ENCODE results near the gene EPOP. TPM values are rescaled to one million over a fixed set of nuclear protein-coding genes. Genes with fewer than 3 reads are reported as not detected.
A peak's percentile ranks its signal among the peaks of the same experiment; 100 is the strongest.

The EPOP gene
- total RNA-seq, 1 donor from 2014 or later, result 2.0 TPM

DNA sequence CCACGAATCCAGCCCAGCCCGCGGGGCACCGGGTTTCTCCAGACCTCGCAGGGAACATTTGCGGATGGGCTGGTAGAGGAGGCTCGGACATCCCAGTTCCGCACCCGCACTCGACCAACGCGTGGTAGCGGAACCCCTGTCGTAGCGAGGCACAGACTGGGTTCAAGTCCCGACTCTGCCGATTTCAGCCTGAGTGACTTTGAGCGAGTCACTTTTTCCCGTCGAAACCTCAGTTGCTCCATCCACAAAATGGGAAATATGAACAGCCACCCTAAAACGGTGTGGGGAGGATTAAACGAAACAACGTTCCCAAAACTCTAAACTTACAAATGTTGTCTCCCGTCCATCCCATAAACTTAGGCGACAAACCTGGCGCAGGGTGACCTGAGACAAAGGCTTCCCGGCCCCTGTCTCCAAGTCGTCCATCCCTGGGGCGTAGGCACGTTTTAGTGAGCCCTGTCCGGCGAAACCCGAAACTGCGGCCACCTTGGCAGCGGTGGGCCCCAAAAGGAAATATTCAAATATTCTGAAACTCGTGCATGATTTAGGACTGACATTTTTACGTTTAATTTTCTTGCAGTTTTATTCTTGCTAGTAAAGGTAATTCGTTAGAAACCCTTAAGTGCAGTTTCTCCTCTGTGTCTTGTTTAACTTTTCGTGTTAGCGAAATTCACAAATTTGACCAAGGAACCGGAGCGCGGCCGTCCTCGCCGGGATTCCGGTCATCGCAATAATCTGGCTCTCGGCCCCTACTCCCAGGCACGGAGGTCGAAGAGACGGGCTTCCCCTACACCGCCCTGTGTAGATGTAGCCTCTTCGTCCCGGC is 28.4 kb upstream of the EPOP start:
- Mint-ChIP-seq H3K36me3 (ENCODE audit: unreplicated experiment) (no peaks in the 10 kb centered on the region), H3K27me3 (ENCODE audit: unreplicated experiment) (peaks cover 33% of the 10 kb centered on the region), H3K4me3 (ENCODE audit: unreplicated experiment) (peak overlapping the region; percentile 82), H3K4me1 (ENCODE audit: low read depth, unreplicated experiment) (peaks cover 11% of the 10 kb centered on the region), H3K27ac (ENCODE audit: unreplicated experiment) (no peak overlapping the region), H3K9me3 (ENCODE audit: unreplicated experiment) (peaks cover 16% of the 10 kb centered on the region)
- DNase-seq, result no peak
- TF ChIP-seq, protein P1, sequence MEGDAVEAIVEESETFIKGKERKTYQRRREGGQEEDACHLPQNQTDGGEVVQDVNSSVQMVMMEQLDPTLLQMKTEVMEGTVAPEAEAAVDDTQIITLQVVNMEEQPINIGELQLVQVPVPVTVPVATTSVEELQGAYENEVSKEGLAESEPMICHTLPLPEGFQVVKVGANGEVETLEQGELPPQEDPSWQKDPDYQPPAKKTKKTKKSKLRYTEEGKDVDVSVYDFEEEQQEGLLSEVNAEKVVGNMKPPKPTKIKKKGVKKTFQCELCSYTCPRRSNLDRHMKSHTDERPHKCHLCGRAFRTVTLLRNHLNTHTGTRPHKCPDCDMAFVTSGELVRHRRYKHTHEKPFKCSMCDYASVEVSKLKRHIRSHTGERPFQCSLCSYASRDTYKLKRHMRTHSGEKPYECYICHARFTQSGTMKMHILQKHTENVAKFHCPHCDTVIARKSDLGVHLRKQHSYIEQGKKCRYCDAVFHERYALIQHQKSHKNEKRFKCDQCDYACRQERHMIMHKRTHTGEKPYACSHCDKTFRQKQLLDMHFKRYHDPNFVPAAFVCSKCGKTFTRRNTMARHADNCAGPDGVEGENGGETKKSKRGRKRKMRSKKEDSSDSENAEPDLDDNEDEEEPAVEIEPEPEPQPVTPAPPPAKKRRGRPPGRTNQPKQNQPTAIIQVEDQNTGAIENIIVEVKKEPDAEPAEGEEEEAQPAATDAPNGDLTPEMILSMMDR (IDR thresholded peaks at IDR 0.05; ENCODE audit: partially characterized antibody, unreplicated experiment), result no peak

DNA sequence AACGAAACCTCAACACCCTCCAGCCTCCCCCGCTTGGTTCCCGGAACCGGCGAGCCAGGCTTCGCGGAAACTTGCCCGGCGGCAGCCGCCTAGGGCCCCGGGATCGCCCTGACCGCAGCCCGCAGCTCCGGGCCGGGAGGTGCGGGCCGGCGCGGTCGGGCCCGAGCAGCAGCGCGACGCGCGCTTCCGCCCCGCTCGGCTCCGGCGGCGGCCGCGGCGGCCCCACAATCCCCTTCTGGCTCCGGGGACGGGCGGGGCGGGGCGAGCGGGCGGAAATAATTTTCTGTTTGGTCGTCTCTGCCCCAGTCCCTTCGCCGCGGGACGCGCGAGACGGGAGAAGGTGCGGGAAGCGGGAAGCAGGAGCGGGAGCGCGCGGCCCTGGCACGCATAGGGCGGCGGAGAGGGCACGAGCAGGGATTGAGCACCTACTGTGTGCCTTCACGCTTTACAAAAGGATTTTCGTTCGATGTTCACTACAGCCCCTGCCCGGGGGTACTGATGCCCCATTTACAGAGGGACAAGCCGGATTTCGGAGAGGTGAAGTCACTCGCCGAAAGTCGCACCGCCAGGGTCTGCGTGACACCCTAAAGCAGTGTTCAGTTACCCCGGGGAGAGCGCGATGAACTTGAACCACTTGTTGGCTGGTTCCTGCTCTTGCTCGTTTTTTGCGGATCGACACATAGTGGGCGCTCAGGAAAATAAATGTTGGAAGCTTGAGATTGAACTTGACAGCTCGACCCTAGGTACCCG is 27.6 kb upstream of the EPOP start:
- peak overlapping the region; percentile 82 for H3K4me3 Mint-ChIP-seq (ENCODE audit: unreplicated experiment)
- no peak overlapping the region for H3K27ac Mint-ChIP-seq (ENCODE audit: unreplicated experiment)
- DNase-seq, result peak; percentile 82
- no peaks in the 10 kb centered on the region for H3K36me3 Mint-ChIP-seq (ENCODE audit: unreplicated experiment)
- H3K27me3 Mint-ChIP-seq (ENCODE audit: unreplicated experiment), result peaks cover 33% of the 10 kb centered on the region
- TF ChIP-seq, protein P1 (IDR thresholded peaks at IDR 0.05; ENCODE audit: partially characterized antibody, unreplicated experiment), result no peak
- peaks cover 11% of the 10 kb centered on the region for H3K4me1 Mint-ChIP-seq (ENCODE audit: low read depth, unreplicated experiment)
- H3K9me3 Mint-ChIP-seq (ENCODE audit: unreplicated experiment), result peaks cover 14% of the 10 kb centered on the region

DNA sequence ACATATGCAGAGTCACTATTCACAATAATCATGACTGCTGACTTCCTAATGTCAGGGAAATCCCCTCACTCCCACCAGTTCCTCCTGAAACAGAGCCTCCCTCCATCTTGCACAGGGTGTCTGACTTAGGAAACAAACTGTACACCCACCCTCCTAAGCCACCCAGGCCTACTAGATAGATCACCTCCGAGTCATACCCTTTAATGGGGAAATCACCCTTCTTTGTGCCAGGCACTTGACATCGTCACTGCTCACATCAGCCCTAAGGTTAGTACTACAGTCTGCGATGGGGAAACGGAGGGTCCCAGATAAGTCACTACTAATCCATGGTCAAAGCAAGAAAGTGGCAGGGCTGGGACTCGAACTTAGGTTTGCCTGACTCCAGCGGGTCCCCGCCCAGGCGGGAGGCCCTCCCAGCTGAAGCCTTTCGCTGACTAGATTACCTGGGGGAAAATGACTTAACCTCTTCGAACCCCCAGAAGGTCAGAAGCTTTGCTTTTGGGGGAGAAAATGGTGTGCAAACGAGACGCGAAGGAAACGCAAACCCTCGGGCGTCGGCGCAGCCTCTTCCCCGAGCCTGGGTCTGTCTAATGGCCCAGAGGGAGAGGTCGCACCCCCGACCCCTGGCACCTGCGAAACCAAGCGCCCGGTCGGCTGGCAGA is 26.9 kb upstream of the EPOP start:
- H3K4me1 Mint-ChIP-seq (ENCODE audit: low read depth, unreplicated experiment), result peaks cover 10% of the 10 kb centered on the region
- H3K36me3 Mint-ChIP-seq (ENCODE audit: unreplicated experiment), result no peaks in the 10 kb centered on the region
- no peak for DNase-seq
- no peak overlapping the region for H3K27ac Mint-ChIP-seq (ENCODE audit: unreplicated experiment)
- H3K27me3 Mint-ChIP-seq (ENCODE audit: unreplicated experiment), result peaks cover 36% of the 10 kb centered on the region
- TF ChIP-seq, protein P1 (IDR thresholded peaks at IDR 0.05; ENCODE audit: partially characterized antibody, unreplicated experiment), result no peak
- peaks cover 10% of the 10 kb centered on the region for H3K9me3 Mint-ChIP-seq (ENCODE audit: unreplicated experiment)
- peak overlapping the region; percentile 81 for H3K4me3 Mint-ChIP-seq (ENCODE audit: unreplicated experiment)

DNA sequence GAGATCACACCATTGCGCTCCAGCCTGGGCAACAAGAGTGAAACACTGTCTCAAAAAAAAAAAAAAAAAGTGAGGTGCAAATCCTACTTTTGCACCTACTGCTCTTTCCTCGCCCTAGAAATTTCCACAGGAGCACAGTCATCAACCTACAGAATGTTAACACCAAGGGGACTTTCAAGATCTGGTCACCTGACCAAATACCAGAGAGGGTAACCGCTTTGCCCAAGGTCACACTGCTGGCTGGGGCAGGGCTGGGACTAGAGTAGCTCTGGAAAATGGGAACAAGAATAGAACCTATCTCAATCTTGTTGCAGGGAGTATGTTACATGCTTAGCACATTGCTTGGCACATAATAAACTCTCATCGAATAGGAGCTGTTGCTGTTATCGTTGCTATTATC is 24.0 kb upstream of the EPOP start:
- TF ChIP-seq, protein P1 (IDR thresholded peaks at IDR 0.05; ENCODE audit: partially characterized antibody, unreplicated experiment), result no peak
- H3K4me3 Mint-ChIP-seq (ENCODE audit: unreplicated experiment), result no peak overlapping the region
- peaks cover 2% of the 10 kb centered on the region for H3K4me1 Mint-ChIP-seq (ENCODE audit: low read depth, unreplicated experiment)
- no peak for DNase-seq
- H3K27me3 Mint-ChIP-seq (ENCODE audit: unreplicated experiment), result peaks cover 27% of the 10 kb centered on the region
- H3K36me3 Mint-ChIP-seq (ENCODE audit: unreplicated experiment), result no peaks in the 10 kb centered on the region
- no peak overlapping the region for H3K27ac Mint-ChIP-seq (ENCODE audit: unreplicated experiment)
- peaks cover 6% of the 10 kb centered on the region for H3K9me3 Mint-ChIP-seq (ENCODE audit: unreplicated experiment)

Data from glutamatergic neuron (in vitro differentiated cells).